HG02840 (cell line): ENCODE results near the gene RAB38.
A peak's percentile ranks its signal among the peaks of the same experiment; 100 is the strongest.

Experiments
- ATAC-seq: cut with Tn5 transposase; IDR thresholded peaks from one replicate; pipeline ENCODE4 v1.9.1; 2021; ENCODE audit warnings: mild to moderate bottlenecking, moderate library complexity, moderate number of reproducible peaks; ENCODE audit not compliant: unreplicated experiment, low FRiP score

The RAB38 gene

DNA sequence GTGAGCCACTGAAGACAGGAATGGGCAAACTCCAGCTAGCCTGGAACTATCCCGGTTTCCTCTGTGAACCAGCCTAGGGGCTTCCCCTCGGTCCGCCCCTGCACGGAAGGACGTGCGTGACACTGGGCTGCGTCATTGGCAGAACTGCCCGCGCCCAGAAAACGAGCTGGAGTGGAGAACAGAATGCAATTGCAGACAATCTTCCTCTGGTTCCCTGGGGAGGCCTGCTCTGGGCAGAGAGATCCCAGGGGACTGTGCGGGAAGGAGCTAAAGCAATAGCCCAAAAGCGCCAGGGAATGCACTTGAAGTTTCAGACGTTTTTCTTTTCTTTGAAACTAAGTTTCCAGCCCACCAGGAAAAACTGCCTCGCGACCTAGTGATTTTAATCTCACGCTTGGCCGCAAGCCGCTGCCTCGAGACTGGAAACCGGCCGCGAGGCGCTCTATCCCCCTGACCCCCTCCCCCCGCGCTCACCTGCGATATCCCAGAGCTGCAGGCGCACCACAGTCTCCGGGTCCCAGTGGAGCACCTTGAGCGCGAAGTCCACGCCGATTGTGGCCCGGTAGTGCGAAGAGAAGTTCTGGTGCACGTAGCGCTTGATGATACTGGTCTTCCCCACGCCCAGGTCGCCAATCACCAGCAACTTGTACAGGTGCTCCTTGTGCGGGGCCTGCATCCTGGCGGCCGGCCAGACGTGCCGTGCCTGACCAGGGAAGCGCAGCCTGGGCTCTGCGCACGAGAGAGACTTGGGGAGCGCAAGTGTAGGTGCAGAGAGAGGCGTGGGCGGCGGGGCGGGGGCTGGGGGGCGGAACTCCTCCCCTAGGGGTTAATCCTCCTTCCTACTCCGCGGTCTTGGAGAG lies at the start of gene RAB38:
RAB38 (minus strand) TSS at position 735 of the 860 bp plus-strand sequence; CDS start at position 676, 59 bp downstream.
- peak; percentile 36 for ATAC-seq

DNA sequence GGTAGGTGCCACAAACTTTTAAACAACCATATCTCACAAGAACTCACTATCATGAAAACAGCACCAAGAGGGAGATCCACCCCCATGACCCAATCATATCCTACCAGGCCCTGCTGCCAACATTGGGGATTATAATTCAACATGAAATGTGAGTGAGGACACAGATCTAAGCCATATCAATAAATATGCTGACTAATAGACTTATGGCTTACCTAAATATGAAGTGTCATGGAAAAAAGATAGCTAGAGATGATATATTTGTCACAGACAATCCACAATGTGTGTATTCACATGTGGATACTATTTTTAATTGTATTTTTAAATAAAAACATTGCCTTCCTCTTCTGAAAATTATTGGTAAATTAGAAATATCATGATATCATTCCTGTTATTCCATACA lies 38.2 kb upstream of the RAB38 start:
- no peak for ATAC-seq

DNA sequence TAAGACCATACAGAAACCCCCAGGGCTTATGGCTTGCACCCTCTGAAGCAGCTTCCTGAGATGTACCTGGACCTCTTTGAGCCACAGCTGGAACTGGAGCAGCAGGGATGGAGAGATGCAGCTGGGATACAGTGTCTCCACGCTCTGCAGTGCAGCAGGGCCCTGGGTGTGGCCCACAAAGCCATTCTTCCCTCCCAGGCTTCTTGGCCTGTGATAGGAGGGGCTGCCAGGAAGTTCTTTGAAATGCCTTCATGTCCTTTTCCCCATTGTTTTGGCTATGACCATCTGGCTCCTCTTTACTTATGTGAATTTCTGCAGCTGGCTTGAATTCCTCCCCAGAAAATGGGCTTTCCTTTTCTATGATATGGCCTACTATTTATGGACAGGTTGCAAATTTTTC lies 37.1 kb upstream of the RAB38 start:
- no peak for ATAC-seq

DNA sequence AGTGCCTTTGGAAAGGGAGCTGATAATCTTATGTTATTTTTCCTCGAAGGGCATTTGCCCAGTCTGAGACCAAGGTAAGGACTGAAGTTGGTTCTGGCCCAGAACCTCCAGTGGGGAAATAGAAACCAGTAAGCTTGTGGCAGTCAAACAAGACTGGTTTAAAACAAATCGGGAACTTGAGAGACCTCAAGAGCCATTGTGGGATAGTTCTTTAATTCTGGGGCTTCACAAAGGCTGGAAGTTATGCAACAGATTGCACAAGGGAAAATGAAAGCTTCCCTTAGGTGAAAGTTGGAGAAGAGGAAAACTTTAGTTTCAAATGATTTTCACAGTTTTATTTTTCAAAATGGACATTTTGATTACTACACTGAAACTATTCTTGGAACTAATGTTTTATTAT lies 33.5 kb upstream of the RAB38 start:
- no peak for ATAC-seq

DNA sequence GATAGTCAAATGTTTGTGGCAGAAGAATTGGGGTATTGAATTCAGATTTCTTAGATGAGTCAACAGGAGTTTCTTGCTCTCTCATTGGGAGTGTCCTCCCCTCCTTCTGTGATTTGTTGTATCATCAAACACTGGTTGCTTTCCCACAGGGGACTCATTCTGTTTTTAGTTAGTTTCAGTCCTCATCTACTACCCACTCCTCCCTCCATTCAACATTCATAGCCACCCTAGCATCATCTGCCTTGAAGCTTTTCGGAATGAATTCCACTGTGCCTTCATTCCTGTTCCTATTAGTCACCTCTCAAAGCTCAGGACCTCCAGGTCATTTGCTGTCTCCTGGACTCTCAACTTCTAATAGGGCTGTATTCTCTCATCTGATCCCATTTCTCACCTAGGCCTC lies 31.5 kb upstream of the RAB38 start:
- no peak for ATAC-seq

DNA sequence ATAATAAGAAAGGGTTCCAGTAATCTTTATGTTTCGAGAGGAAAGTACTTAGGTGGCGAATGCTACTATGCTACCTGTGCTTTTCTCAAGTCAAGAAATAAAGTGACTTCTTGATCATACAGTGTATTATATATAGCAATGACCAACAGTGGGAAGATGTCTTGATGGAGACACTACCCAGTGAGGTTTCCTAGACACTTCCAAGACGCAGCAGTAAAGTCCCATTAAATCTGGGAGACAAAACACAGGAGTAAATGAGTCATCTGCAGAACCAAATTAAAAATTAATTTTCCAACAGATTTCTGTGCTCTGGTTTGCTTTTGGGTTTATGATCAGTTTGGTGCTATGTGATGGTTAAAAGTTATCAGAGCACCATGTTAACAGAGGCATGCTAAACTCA lies 29.1 kb upstream of the RAB38 start:
- ATAC-seq = no peak

DNA sequence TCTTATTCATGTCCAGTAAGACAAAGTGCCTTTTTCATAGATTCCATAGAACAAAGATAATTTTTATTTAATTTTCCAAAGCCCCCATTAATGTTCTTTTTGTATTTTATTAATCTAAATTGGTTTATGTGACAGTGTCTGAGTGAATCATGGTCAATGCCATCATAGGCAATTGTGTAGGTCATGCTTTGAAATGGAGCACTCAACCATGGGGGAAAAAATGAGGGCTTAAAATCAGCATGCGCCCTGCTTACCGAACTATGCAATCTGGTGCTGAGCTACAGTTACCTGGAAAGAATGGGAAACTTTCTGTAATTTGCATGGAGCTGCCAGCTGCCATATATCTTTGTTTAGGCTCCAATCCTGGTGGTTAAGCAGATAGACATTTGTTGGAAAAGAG lies 28.4 kb upstream of the RAB38 start:
- ATAC-seq = no peak

DNA sequence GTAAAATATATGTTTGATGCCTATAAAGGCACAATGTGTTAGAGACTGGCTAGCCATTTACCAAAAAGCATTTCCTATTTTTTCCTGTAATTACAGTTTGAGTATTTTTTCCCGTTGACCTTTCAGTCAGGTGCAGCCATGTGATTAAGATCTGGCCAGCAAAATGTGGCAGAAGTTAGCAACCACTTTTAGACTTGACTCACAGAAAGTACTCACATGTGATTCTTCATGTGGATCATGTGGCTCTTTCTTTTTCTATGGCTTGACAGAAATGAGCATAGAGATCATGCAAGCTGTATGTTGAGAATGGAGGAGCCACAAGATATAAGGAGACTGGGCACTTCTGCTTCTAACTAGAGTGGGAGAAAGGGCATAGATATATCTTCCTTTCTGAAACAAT lies 27.3 kb upstream of the RAB38 start:
- no peak for ATAC-seq

DNA sequence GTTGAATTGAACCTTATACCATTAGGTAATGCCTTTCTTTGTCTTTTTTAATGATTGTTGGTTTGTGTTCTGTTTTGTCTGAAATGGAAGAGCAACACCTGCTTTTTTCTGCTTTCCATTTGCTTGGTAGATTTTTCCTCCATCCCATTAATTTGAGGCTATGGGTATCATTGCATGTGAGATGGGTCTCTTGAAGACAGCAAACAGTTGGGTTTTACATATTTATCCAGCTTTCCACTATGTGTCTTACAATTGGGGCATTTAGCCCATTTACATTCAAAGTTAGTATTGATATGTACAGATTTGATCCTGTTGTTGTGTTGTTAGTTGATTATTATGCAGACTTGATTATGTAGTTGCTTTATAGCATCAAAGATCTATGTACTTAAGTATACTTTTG lies 21.1 kb upstream of the RAB38 start:
- no peak for ATAC-seq

DNA sequence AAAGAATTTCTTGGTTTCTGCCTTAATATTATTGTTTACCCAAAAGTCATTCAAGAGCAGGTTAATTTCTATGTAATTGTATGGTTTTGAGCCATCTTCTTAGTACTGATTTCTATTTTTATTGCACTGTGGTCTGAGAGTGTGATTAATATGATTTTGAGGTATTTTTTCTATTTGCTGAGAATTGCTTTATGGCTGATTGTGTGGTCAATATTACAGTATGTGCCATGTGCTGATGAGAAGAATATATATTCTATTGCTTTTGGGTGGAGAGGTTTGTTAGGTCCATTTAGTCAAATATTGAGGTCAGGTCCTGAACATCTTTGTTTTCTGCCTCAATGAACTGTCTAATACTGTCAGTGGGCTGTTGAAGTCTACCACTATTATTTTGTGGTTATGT lies 20.7 kb upstream of the RAB38 start:
- ATAC-seq = no peak

DNA sequence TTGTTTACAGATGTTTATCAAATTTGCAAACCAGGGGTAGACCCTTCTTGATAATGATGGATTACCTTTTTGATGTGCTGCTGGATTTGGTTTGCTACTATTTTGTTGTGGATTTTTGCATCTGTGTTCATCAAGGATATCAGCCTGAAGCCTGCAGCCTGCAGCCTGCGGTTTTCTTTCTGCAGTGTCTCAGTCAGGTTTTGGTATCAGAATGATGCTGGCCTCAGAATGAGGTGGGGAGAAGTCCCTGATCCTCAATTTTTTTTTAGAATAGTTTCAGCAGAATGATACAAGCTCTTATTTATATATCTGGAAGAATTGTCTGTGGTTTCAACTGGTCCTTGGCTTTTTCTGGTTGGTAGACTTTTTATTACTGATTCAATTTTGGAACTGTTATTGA lies 19.7 kb upstream of the RAB38 start:
- no peak for ATAC-seq

DNA sequence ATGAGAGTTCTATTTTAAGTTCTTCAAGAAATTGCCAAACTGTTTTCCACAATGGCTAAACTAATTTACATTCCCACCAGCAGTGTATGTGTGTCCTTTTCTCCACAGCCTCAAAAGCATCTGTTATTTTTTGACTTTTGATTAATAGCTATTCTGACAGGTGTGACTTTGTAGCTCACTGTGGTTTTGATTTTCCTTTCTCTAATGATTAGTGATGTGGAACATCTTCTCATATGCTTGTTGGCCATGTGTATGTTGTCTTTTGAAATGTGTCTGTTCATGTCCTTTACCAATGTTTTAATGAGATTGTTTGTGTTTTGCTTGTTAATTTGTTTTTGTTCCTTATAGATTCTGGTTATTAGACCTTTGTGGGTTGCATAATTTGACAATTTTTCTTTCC lies 18.0 kb upstream of the RAB38 start:
- ATAC-seq = no peak

DNA sequence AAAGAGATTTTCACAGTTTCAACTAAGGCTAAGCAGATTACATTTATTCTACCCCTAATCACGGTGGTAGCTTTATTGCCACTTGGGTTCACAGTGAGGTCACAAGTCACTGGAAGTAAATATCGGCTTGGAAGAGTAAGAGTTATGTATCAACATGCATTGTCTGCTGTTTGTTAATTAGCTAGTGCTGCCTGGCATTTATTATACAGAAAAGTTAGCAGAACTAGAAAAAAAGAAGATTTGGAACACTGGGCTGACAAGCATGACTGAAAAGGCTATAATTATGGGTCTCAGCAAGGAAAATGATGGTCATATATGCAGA lies 13.7 kb upstream of the RAB38 start:
- ATAC-seq = no peak

DNA sequence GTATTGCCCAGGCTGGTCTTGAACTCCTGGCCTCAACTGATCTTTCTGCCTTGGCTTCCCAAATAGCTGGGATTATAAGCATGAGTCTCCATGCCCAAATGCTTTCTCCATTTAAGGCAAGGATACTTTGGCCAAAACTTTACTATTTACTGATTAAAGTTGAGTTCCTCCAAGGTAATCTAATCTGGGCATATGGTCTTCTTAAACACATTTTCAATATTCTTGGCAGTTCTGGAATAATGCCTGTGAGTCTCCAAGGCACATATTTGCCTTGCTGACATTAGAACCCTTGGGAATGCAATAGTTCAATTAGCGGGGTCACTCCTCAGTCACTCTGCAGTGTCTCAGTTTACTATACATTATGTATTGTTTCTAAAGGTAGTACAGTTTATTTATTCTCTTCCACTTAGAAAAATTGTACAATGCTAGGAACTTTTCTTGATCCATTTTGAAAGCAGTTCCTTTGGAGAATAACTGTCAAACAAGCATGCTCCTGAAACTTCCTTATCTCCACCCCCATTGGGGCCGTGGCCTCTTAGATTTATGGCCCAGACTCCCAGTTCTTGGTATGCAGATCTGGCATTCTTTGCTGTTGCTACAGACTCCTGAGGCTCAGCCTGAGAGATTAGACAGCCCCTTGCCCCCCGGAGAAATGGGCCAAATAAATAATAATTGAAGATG lies 13.1 kb upstream of the RAB38 start:
- ATAC-seq = no peak

DNA sequence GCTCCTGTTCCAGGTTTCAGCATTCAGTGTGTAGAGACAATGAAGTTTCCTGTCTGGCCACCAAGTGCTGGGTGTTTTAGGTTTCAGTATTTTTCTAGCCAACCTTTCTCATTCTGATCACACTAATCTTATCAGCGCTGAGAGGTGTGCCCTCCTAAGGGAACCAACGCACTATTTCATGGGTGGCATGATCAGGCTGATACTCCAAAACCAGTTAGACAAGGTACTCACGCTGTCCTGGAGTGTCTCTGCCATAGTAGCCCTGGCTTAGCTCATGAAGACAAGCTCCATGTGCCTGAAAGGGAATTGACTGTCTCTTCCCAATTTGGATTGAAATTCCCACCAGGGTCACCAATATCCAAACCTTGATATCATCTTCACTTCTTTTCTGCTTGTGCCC lies 8.0 kb upstream of the RAB38 start:
- no peak for ATAC-seq

DNA sequence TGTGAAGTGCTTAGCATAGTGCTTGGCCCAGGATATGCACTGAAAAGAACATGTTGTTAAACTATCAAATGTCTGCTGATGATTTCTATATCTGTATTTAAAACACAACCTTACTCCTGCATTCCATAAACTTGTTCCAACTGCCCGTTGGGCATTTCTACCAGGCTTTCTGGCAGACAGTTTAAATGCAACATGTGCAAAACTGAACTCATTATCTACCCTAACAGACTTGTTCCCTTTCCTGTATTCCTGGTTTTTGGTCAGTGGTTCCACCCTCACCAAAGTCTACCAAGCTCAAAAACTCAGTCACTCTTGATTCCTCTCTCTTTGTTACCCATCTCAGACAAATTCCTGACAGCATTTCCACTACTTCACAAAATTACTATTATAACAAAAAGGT lies 6.5 kb upstream of the RAB38 start:
- ATAC-seq = no peak

DNA sequence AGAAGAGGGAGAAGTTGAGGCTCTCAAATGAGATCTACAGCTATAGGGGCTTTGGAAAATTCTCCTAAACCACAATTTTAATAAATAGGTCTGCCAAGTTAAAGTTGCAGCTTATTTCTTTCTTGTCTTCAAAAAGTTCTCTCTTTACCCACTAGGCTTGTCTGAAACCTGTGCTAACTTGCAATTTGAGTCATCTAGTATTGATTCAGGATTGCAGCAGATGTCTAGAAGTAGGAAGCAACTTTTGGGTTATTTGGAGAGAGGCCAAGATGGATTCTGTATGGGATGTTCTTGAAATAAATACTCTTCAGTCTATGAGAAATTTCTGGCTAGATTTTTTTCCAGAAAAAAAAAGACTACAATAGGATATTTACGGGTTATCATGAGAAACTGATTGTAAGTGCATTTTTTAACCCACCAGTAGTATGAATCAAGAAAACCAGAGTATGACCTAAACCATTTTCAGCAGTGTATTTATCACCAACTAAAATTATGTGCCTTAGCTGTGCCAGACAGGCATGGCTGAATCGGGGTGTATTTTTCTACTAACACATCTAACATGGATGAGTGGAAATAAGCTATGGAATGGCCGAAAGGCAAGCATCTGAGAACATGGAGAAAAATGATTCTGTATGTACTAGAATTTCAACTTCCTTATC lies 4.9 kb upstream of the RAB38 start:
- ATAC-seq = no peak

DNA sequence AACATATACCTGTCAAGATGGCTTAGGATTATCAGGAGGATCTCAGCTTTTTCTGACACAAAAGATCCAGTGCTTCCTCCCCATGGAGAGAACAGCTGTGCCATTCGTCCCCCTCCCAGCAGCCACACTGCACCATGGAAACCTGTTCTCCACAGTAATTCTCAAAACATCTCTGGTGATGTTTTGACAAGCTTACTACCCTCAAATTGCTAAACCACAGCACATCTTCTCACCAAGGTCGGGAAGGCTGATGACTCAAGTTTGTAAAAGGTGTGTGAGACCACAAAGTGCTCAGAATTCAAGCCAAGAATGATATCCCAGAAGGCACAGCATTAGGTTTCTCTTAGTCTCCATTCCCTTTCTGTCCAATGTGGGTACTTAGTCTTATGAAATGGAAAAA lies 3.9 kb upstream of the RAB38 start:
- ATAC-seq = peak; percentile 63

DNA sequence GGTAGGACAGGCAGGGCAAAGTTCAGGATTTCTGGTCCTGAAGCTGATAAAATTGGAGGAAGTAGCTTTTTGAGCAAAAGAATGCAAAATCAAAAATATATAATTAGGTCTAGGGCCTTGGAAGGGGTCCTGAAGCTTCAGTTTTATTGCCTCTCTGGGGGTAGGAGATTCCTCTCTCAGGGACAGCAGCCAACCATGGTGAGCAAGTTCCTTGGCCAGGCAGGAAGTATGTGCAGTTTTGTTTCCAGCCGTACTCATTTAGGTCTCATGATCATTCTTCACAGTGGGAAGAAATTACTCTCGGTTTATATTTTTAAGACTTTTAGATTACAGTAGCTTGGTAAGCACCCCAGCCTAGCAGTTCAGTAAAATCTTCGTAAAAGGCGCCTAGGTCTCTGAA lies 2.9 kb upstream of the RAB38 start:
- no peak for ATAC-seq

DNA sequence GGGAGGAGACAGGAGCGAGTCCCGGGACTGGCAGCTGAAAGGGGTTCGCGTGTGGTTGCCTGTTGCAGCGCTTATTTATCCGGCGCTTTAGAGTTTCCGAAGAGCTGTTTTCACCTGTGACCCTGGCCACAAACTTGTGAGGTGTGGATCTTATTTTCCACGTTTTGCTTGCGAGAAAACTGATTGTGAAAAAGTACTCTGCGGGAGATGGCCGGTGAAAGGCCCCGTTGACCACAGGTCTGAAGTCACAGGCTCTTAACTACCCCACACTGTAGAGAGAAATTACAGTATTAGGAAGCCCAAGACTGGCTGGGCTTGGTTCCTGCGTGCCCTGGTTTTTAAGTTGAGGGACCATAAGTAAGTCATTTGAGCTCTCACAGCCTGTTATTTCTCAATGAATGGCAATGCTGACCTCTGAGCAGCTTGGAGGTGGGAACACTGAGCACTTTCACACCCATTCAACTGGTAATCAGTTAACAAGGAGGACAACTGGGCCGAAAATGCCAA lies 379 bp upstream of the RAB38 start:
- ATAC-seq = peak; percentile 22

DNA sequence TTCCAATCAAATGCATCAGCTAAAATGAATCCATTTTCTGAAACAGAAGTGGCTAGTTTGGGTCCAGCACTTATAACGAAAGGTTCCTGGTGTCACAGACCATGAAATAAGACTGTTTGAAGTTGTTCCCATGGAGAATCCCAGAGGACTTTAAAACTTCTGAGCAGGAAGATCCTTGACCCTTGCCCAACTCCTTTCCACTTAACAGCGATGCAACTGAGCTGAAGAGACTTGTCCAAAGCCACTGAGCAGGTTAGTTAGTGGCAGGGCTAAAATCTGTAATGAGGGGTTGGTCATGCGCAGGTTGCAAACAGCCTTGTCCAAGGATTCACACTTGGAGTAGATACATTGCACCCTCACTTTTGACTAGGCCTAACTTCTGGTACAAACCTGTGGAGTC lies 1.3 kb downstream of the RAB38 start:
- no peak for ATAC-seq

DNA sequence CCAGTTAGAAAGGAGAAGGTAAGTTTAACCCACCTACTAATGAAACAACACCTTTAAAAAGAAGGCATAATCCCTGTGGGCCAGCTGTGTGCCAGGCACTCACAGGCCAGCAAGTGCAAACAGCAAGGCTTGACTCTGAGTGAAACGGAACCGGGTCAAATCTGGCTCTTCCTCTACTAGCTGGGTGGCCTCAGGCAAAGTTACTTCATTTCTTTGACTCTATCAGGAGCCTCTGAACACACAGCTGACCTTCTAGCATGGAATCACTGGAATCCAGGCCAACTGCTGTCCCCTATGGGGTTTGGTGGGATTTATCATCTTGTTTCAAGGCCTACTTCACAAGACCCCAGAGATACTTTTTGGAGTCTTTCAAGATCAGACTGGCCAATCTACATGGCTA lies 3.3 kb downstream of the RAB38 start:
- ATAC-seq = no peak
